Neural progenitor cell (in vitro differentiated cells): ENCODE measurements around the gene SUPV3L1. TPM values are rescaled to one million over a fixed set of nuclear protein-coding genes. Genes with fewer than 3 reads are reported as not detected.

Experiments
- DNase-seq: peaks from one replicate; pipeline ENCODE4 v3.0.0-alpha.2; 2016; ENCODE audit warnings: low spot score
- H2AFZ ChIP-seq: fragments of 200-600 bp; sonication (generic); replicated peaks from 2 replicates; pipeline ENCODE4 v1.6.1; 2016; ENCODE audit warnings: antibody characterized with exemption
- H3F3A ChIP-seq: fragments of 200-600 bp; sonication (generic); 2 replicates; pipeline ENCODE4 v1.6.1; 2016; ENCODE audit warnings: antibody characterized with exemption, low read depth
- H3K27ac ChIP-seq: fragments of 200-600 bp; sonication (generic); 2 replicates; pipeline ENCODE4 v1.5.1; 2016; ENCODE audit warnings: mild to moderate bottlenecking
- H3K27me3 ChIP-seq: fragments of 200-600 bp; sonication (generic); 2 replicates; pipeline ENCODE4 v1.6.1; 2016; ENCODE audit warnings: mild to moderate bottlenecking, moderate library complexity
- H3K36me3 ChIP-seq: fragments of 200-600 bp; sonication (generic); 2 replicates; pipeline ENCODE4 v1.5.1; 2016
- H3K4me1 ChIP-seq: fragments of 200-600 bp; sonication (generic); 2 replicates; pipeline ENCODE4 v1.6.1; 2016; ENCODE audit warnings: mixed run types
- H3K4me2 ChIP-seq: fragments of 200-600 bp; sonication (generic); 2 replicates; pipeline ENCODE4 v1.6.1; 2016
- H3K4me3 ChIP-seq: fragments of 200-600 bp; sonication (generic); 2 replicates; pipeline ENCODE4 v1.5.1; 2016
- H3K79me2 ChIP-seq: fragments of 200-600 bp; sonication (generic); 2 replicates; pipeline ENCODE4 v1.6.1; 2016; ENCODE audit warnings: low read depth
- H3K9ac ChIP-seq: fragments of 200-600 bp; sonication (generic); 2 replicates; pipeline ENCODE4 v1.6.1; 2016
- H3K9me3 ChIP-seq: fragments of 200-600 bp; sonication (generic); 2 replicates; pipeline ENCODE4 v1.5.1; 2016; ENCODE audit warnings: low read depth
- H4K20me1 ChIP-seq: fragments of 200-600 bp; sonication (generic); 2 replicates; pipeline ENCODE4 v1.6.1; 2016; ENCODE audit warnings: low read depth
- H3K27ac Mint-ChIP-seq: 3 replicates; pipeline ENCODE4 v1.8.0; 2021; ENCODE audit warnings: mixed read lengths
- H3K27me3 Mint-ChIP-seq: 2 replicates; pipeline ENCODE4 v1.8.0; 2022; ENCODE audit warnings: low read depth, mild to moderate bottlenecking, inconsistent platforms, moderate library complexity, mixed read lengths; ENCODE audit not compliant: insufficient read depth
- H3K36me3 Mint-ChIP-seq: 3 replicates; pipeline ENCODE4 v1.8.0; 2021; ENCODE audit warnings: mixed read lengths
- H3K4me1 Mint-ChIP-seq: 3 replicates; pipeline ENCODE4 v1.8.0; 2021; ENCODE audit warnings: mixed read lengths
- H3K4me3 Mint-ChIP-seq: 3 replicates; pipeline ENCODE4 v1.8.0; 2021; ENCODE audit warnings: mild to moderate bottlenecking, moderate library complexity, mixed read lengths
- H3K9me3 Mint-ChIP-seq: 3 replicates; pipeline ENCODE4 v1.8.0; 2020; ENCODE audit warnings: mixed read lengths
- EZH2 ChIP-seq: fragments of 200-600 bp; sonication (generic); IDR thresholded peaks from 2 replicates; pipeline ENCODE4 v1.6.1; 2017; ENCODE audit warnings: antibody characterized with exemption, mild to moderate bottlenecking, moderate library complexity
- EZH2phosphoT487 ChIP-seq: fragments of 200-600 bp; sonication (generic); IDR thresholded peaks from 2 replicates; pipeline ENCODE4 v1.6.1; 2017; ENCODE audit warnings: antibody characterized with exemption
- total RNA-seq: library from RNA; depleted of rRNA; stranded (reverse); fragments of >200 nt; gene quantifications from 2 replicates; pipeline ENCODE4 v1.2.3, GENCODE V29; 2015; ENCODE audit warnings: low replicate concordance
- TF ChIP-seq, protein P1 (sequence below): fragments of 200-600 bp; sonication (generic); IDR thresholded peaks from 2 replicates; pipeline ENCODE4 v1.5.1; 2017; ENCODE audit warnings: antibody characterized with exemption, mild to moderate bottlenecking

SUPV3L1 gene
- total RNA-seq, 1 donor from 2014 or later: 31.9 TPM

DNA sequence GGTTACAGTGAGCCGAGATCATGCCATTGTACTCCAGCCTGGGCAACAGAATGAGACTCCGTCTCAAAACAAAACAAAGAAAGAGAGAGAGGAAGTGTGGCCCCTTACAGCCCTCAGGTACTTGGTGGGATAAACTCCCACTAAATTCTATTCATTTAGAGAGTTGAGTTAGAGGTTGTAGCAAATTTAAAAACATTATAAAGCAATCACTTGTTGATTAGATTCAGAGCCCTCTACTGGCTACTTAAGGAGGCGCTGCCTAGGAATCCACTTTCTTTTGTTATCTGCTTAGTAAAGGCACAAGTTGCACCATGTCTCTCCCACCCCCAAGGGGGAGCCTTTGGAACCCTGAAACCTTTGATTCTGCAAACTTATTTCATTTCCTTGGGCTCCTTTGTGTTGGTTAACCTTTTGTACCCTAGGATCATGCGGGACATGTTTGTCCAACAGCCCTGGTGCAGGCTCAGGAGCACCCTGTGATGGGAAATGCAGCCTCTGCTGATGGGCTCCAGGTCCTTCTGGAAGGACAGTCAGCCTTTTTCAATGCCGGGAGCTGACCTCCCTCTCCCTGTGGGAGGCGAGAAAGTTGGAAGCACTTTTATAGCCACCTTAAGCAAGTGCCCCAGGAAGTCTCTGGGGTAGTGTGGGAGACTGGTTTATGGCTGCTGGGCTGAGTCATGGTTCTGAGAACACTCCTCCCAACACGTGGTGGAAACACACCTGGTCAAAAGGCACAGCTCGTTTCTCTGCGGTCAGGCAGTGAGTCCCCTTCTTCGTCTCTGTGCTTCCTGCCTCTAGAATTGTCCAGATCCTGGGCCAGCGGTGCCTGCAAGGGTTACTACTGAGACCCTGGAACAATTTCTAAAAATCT lies 42.4 kb downstream of the SUPV3L1 start:
- no peaks in the 10 kb centered on the region for H3K36me3 ChIP-seq
- no peaks in the 10 kb centered on the region for H3K4me1 ChIP-seq
- no peaks in the 10 kb centered on the region for H3K27me3 ChIP-seq
- H3K4me2 ChIP-seq: no peak overlapping the region
- H3K27ac Mint-ChIP-seq: no peak overlapping the region
- H3K4me3 ChIP-seq: no peak overlapping the region
- H3K4me1 Mint-ChIP-seq: peaks cover 22% of the 10 kb centered on the region
- H3F3A ChIP-seq: no peaks in the 10 kb centered on the region
- no peak overlapping the region for H3K4me3 Mint-ChIP-seq
- H3K9me3 ChIP-seq: no peaks in the 10 kb centered on the region
- H3K79me2 ChIP-seq: no peaks in the 10 kb centered on the region
- H3K9me3 Mint-ChIP-seq: no peaks in the 10 kb centered on the region
- H3K36me3 Mint-ChIP-seq: no peaks in the 10 kb centered on the region
- no peaks in the 10 kb centered on the region for H4K20me1 ChIP-seq
- H3K27ac ChIP-seq: no peak overlapping the region
- TF ChIP-seq, protein P1, sequence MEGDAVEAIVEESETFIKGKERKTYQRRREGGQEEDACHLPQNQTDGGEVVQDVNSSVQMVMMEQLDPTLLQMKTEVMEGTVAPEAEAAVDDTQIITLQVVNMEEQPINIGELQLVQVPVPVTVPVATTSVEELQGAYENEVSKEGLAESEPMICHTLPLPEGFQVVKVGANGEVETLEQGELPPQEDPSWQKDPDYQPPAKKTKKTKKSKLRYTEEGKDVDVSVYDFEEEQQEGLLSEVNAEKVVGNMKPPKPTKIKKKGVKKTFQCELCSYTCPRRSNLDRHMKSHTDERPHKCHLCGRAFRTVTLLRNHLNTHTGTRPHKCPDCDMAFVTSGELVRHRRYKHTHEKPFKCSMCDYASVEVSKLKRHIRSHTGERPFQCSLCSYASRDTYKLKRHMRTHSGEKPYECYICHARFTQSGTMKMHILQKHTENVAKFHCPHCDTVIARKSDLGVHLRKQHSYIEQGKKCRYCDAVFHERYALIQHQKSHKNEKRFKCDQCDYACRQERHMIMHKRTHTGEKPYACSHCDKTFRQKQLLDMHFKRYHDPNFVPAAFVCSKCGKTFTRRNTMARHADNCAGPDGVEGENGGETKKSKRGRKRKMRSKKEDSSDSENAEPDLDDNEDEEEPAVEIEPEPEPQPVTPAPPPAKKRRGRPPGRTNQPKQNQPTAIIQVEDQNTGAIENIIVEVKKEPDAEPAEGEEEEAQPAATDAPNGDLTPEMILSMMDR: peak; percentile 75
- no peak for TF ChIP-seq EZH2phosphoT487
- H3K9ac ChIP-seq: no peak overlapping the region
- DNase-seq: peak; percentile 77
- peaks cover 6% of the 10 kb centered on the region for H3K27me3 Mint-ChIP-seq
- H2AFZ ChIP-seq: peak overlapping the region; percentile 99

DNA sequence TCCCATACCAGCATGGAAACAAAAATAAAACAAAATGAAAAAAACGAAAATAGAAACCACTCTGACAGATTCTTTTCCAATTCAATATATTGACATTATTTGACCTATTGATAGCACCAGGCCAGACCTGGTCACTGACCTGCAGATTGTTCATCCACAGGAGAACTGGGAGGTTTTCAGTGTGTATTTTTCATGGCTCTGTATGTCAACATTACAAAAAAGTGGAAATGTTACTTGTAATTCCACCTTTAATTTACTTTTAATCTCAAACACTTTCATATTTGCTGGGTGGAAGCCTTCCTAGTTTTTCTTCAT lies 43.0 kb downstream of the SUPV3L1 start:
- no peaks in the 10 kb centered on the region for H3K36me3 Mint-ChIP-seq

DNA sequence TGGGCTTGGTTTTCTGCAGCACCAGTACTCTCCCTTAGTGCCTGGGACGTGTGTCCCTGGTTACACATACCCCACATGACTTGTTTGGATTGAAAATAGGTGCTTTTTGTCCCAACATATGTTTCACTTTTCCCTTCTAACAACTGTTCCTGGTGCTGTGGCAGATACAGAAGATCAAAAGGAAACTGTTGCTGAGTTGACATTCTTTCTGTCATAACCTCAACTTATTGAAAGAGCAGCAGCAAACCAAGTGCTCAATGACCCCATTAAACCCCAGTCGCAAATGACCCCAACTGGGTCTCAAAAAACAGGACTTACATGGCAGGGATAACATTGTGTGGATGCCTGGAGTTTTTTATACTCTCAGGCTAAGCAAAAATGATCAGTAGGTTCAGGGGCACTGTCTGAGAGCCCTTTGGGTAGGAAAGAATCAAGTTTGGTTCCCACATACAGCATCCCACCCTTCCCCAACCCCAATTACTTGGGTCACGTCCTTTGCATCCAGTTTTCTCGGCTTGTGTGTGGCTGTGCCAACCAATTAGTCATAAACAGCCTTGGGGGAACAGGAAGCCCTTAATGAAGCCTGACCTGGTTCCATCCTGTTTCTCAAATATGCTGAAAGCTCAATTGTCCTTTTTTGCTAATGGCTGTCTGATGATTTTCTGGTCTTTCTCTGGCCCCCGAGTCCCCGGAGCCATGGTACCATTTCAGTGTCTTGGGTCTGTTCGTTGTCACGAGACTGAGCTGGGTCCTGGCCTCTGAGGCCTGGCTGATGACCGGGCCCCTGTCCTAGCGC lies 45.0 kb downstream of the SUPV3L1 start:
- H3K9me3 Mint-ChIP-seq: no peaks in the 10 kb centered on the region
- no peaks in the 10 kb centered on the region for H3K27me3 ChIP-seq
- no peaks in the 10 kb centered on the region for H3F3A ChIP-seq
- peaks cover 9% of the 10 kb centered on the region for H3K27me3 Mint-ChIP-seq
- peaks cover 31% of the 10 kb centered on the region for H3K4me1 Mint-ChIP-seq
- H3K9ac ChIP-seq: no peak overlapping the region
- TF ChIP-seq, protein P1: no peak
- TF ChIP-seq EZH2: no peak
- no peaks in the 10 kb centered on the region for H3K36me3 Mint-ChIP-seq
- no peak overlapping the region for H3K4me3 ChIP-seq
- H3K4me3 Mint-ChIP-seq: no peak overlapping the region
- no peaks in the 10 kb centered on the region for H3K36me3 ChIP-seq
- H3K79me2 ChIP-seq: no peaks in the 10 kb centered on the region
- no peak overlapping the region for H3K27ac ChIP-seq
- no peak overlapping the region for H3K4me2 ChIP-seq
- H3K9me3 ChIP-seq: no peaks in the 10 kb centered on the region
- no peak for DNase-seq
- no peaks in the 10 kb centered on the region for H4K20me1 ChIP-seq
- no peaks in the 10 kb centered on the region for H3K4me1 ChIP-seq
- H2AFZ ChIP-seq: no peak overlapping the region
- H3K27ac Mint-ChIP-seq: no peak overlapping the region

More for the DNA sequence above, 43.0 kb downstream of the SUPV3L1 start:
- Histone ChIP-seq H4K20me1 (no peaks in the 10 kb centered on the region), H3K79me2 (no peaks in the 10 kb centered on the region), H3K27me3 (no peaks in the 10 kb centered on the region), H3K36me3 (no peaks in the 10 kb centered on the region), H3F3A (no peaks in the 10 kb centered on the region), H3K9ac (no peak overlapping the region), H3K4me2 (no peak overlapping the region), H2AFZ (peak overlapping the region; percentile 99), H3K9me3 (no peaks in the 10 kb centered on the region), H3K4me3 (no peak overlapping the region), H3K27ac (no peak overlapping the region), H3K4me1 (no peaks in the 10 kb centered on the region)
- H3K27ac Mint-ChIP-seq: no peak overlapping the region
- no peak for TF ChIP-seq EZH2phosphoT487
- no peak for TF ChIP-seq EZH2
- TF ChIP-seq, protein P1: no peak
- no peak overlapping the region for H3K4me3 Mint-ChIP-seq
- H3K27me3 Mint-ChIP-seq: peaks cover 8% of the 10 kb centered on the region
- DNase-seq: no peak
- no peaks in the 10 kb centered on the region for H3K9me3 Mint-ChIP-seq
- peaks cover 28% of the 10 kb centered on the region for H3K4me1 Mint-ChIP-seq
